ENCODE results near the gene TBX2.

DNA sequence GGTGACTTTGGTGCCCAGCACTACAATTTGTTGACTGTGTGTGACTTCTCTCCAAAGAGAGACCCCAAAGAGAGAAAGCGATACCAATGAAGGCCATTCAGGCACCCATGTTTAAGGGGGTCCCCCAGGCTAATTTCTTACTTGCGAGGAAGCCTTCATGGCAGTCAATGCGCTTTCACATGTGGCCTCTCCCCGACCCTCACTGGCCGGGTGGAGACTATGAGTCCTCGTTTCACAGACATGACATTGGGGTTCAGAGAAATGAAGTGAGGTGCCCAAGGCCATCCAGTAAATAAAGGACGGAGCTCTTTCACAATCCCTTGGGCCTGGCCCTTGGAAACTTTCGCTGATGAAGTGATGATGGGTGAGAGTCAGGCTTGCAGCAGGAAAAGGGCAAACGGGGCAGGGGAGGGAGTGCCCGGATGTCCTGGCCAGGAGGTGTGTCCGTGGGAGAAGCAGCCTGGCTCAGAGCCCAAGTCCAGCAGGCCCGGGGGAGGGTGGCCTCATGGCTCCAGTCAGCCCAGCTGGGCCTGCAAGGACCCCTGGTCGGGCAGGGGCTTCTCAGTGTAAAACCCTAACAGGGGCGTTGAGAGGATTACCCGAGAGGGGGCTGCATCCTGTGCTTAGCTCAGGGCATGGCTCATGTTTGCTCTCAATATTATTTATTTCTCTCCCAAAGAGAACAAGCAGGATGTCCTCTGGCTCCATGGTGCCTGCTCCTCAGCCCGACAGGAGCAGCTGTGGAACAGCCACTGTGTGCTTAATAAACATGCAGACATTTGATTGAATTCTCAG is 14.7 kb downstream of the TBX2 start:
- TF ChIP-seq, protein P1, sequence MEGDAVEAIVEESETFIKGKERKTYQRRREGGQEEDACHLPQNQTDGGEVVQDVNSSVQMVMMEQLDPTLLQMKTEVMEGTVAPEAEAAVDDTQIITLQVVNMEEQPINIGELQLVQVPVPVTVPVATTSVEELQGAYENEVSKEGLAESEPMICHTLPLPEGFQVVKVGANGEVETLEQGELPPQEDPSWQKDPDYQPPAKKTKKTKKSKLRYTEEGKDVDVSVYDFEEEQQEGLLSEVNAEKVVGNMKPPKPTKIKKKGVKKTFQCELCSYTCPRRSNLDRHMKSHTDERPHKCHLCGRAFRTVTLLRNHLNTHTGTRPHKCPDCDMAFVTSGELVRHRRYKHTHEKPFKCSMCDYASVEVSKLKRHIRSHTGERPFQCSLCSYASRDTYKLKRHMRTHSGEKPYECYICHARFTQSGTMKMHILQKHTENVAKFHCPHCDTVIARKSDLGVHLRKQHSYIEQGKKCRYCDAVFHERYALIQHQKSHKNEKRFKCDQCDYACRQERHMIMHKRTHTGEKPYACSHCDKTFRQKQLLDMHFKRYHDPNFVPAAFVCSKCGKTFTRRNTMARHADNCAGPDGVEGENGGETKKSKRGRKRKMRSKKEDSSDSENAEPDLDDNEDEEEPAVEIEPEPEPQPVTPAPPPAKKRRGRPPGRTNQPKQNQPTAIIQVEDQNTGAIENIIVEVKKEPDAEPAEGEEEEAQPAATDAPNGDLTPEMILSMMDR (conservative IDR thresholded peaks at IDR 0.05; ENCODE audit: low read length) = no peak
- TF ChIP-seq EZH2phosphoT487 (IDR thresholded peaks at IDR 0.05; ENCODE audit: borderline replicate concordance) = no peak
